Activated CD4-positive, alpha-beta T cell treated with anti-CD3 and anti-CD28 coated beads for 36 hours (primary cell): ENCODE results near the gene TRMT2A. TPM values are rescaled to one million over a fixed set of nuclear protein-coding genes. Genes with fewer than 3 reads are reported as not detected.

Source experiments
- ATAC-seq: fragments of 200-7000 bp; cut with Tn5 transposase; one replicate; pipeline ENCODE4 v1.10.0; 2021; ENCODE audit warnings: mild to moderate bottlenecking, moderate library complexity
- CTCF ChIA-PET: fragments of 350-600 bp; sonication (Branson Sonifier 250); formaldehyde crosslinking; loops from one replicate; lab custom pipeline; 2021; ENCODE audit warnings: antibody characterized with exemption; lab: Charles Lee
- POLR2A ChIA-PET: fragments of 350-600 bp; sonication (Branson Sonifier 250); formaldehyde crosslinking; loops from one replicate; lab custom pipeline; 2021; ENCODE audit warnings: antibody characterized with exemption, inconsistent platforms; lab: Charles Lee
- DNase-seq: peaks from one replicate; pipeline ENCODE4 v3.0.0-alpha.2; 2020
- H3K27ac Mint-ChIP-seq: one replicate; pipeline ENCODE4 v1.8.0; 2021; ENCODE audit warnings: mixed read lengths
- H3K27me3 Mint-ChIP-seq: one replicate; pipeline ENCODE4 v1.8.0; 2021; ENCODE audit warnings: mixed read lengths
- H3K36me3 Mint-ChIP-seq: one replicate; pipeline ENCODE4 v1.8.0; 2021; ENCODE audit warnings: low read depth, mixed read lengths
- H3K4me1 Mint-ChIP-seq: one replicate; pipeline ENCODE4 v1.8.0; 2021; ENCODE audit warnings: mixed read lengths
- H3K4me3 Mint-ChIP-seq: one replicate; pipeline ENCODE4 v1.8.0; 2021; ENCODE audit warnings: mild to moderate bottlenecking, moderate library complexity, mixed read lengths
- H3K9me3 Mint-ChIP-seq: one replicate; pipeline ENCODE4 v1.8.0; 2021; ENCODE audit warnings: low read depth, mixed read lengths
- intact Hi-C, 2 experiments: fragments of 100-400 bp; cut with DNase I in 1 of 2; cut with micrococcal nuclease in 1 of 2; formaldehyde crosslinking; loops; one replicate each; pipeline versions ENCODE4 v1.14.2 to v1.15.1; 2022 to 2024; cut with DNase I, micrococcal nuclease
- total RNA-seq, 2 experiments: library from RNA; stranded (reverse); gene quantifications; one replicate each; pipeline ENCODE4 v1.2.3, GENCODE V29; 2021

Gene TRMT2A
- total RNA-seq, 2 experiments from 2014 or later, result 84.4 to 85.9 TPM

GRCh38 chr22:20107951-20108756 is 8.9 kb downstream of the TRMT2A start:
- no peak for DNase-seq
- intact Hi-C loops, result no loop called here
- no peaks in the 10 kb centered on the region for H3K9me3 Mint-ChIP-seq
- peak overlapping the region; percentile 43 for H3K27ac Mint-ChIP-seq
- ChIA-PET POLR2A (interaction anchor here (0.5 to 1.0 kb wide), 3 partner anchors 9 to 36 kb away, joined by 3 to 4 read pairs (median 3); partner anchors contain the start of gene TRMT2A), CTCF (interaction anchor here (1.0 to 1.3 kb wide), 3 partner anchors 7 to 11 kb away, joined by 3 to 6 read pairs (median 4); no protein-coding TSS in a partner anchor)
- ATAC-seq, result no peak
- no peak overlapping the region for H3K4me3 Mint-ChIP-seq
- peaks cover 24% of the 10 kb centered on the region for H3K36me3 Mint-ChIP-seq
- no peaks in the 10 kb centered on the region for H3K27me3 Mint-ChIP-seq
- H3K4me1 Mint-ChIP-seq, result peaks cover 16% of the 10 kb centered on the region

- Mint-ChIP-seq H3K9me3 (no peaks in the 10 kb centered on the region), H3K27ac (peak overlapping the region; percentile 39), H3K4me3 (no peak overlapping the region), H3K27me3 (no peaks in the 10 kb centered on the region), H3K4me1 (peaks cover 18% of the 10 kb centered on the region), H3K36me3 (peaks cover 25% of the 10 kb centered on the region)
- CTCF ChIA-PET, result interaction anchor here (1.1 kb wide), 1 partner anchor 9 kb away, joined by 6 read pairs; no protein-coding TSS in a partner anchor
- intact Hi-C loops, result no loop called here
- no peak for ATAC-seq
- POLR2A ChIA-PET, result interaction anchor here (0.6 kb wide), 1 partner anchor 23 kb away, joined by 3 read pairs; no protein-coding TSS in a partner anchor
- no peak for DNase-seq
Measured at GRCh38 chr22:20107471-20107901, 9.5 kb downstream of the TRMT2A start.

- Mint-ChIP-seq H3K4me3 (no peak overlapping the region), H3K36me3 (peaks cover 30% of the 10 kb centered on the region), H3K9me3 (no peaks in the 10 kb centered on the region), H3K27ac (no peak overlapping the region), H3K27me3 (no peaks in the 10 kb centered on the region), H3K4me1 (peaks cover 19% of the 10 kb centered on the region)
- ChIA-PET POLR2A (no interaction called here), CTCF (no interaction called here)
- intact Hi-C loops, result no loop called here
- DNase-seq, result no peak
- ATAC-seq, result no peak
Measured at GRCh38 chr22:20106849-20107237, 10.2 kb downstream of the TRMT2A start.

- no peaks in the 10 kb centered on the region for H3K27me3 Mint-ChIP-seq
- intact Hi-C loops, result no loop called here
- ChIA-PET POLR2A (no interaction called here), CTCF (interaction anchor here (1.5 kb wide), 1 partner anchor 17 kb away, joined by 3 read pairs; no protein-coding TSS in a partner anchor)
- no peak for DNase-seq
- H3K36me3 Mint-ChIP-seq, result peaks cover 33% of the 10 kb centered on the region
- no peak overlapping the region for H3K27ac Mint-ChIP-seq
- H3K4me1 Mint-ChIP-seq, result peaks cover 20% of the 10 kb centered on the region
- ATAC-seq, result no peak
- H3K4me3 Mint-ChIP-seq, result no peak overlapping the region
- H3K9me3 Mint-ChIP-seq, result no peaks in the 10 kb centered on the region
Measured at GRCh38 chr22:20106205-20106848, 10.7 kb downstream of the TRMT2A start.

- intact Hi-C loops, result no loop called here
- Mint-ChIP-seq H3K27ac (peak overlapping the region; percentile 25), H3K27me3 (no peaks in the 10 kb centered on the region), H3K4me3 (no peak overlapping the region), H3K36me3 (peaks cover 34% of the 10 kb centered on the region), H3K4me1 (peaks cover 20% of the 10 kb centered on the region), H3K9me3 (no peaks in the 10 kb centered on the region)
- ChIA-PET POLR2A (no interaction called here), CTCF (interaction anchor here (0.6 to 1.5 kb wide), 4 partner anchors 10 to 23 kb away, joined by 3 read pairs; no protein-coding TSS in a partner anchor)
- ATAC-seq (no peak), DNase-seq (no peak)
Measured at GRCh38 chr22:20105456-20106204, 11.4 kb downstream of the TRMT2A start.

- H3K36me3 Mint-ChIP-seq, result peaks cover 49% of the 10 kb centered on the region
- CTCF ChIA-PET, result interaction anchor here (2.6 kb wide), 1 partner anchor 9 kb away, joined by 16 read pairs; no protein-coding TSS in a partner anchor
- H3K27ac Mint-ChIP-seq, result peak overlapping the region; percentile 83
- intact Hi-C loops, result loop anchor here in 1 of 2 experiments (5.0 kb wide), 1 partner anchor 65 kb away; no protein-coding TSS in a partner anchor
- no peak overlapping the region for H3K4me3 Mint-ChIP-seq
- H3K4me1 Mint-ChIP-seq, result peaks cover 49% of the 10 kb centered on the region
- DNase-seq (no peak), ATAC-seq (no peak)
- no peaks in the 10 kb centered on the region for H3K27me3 Mint-ChIP-seq
- POLR2A ChIA-PET, result interaction anchor here (2.1 kb wide), 1 partner anchor 82 kb away, joined by 5 read pairs; the partner anchor contains the start of gene TANGO2
- no peaks in the 10 kb centered on the region for H3K9me3 Mint-ChIP-seq
Measured at GRCh38 chr22:20102203-20102780, 14.7 kb downstream of the TRMT2A start.

- intact Hi-C loops, result loop anchor here (2.0 to 5.0 kb wide), 2 partner anchors 21 to 64 kb away; partner anchors contain the start of gene DGCR8 (in 1 of the 2)
- POLR2A ChIA-PET, result interaction anchor here (0.7 to 2.1 kb wide), 4 partner anchors 9 to 81 kb away, joined by 3 to 5 read pairs (median 4); partner anchors contain the start of gene TANGO2
- Mint-ChIP-seq H3K36me3 (peaks cover 50% of the 10 kb centered on the region), H3K27me3 (no peaks in the 10 kb centered on the region), H3K9me3 (no peaks in the 10 kb centered on the region), H3K4me3 (no peak overlapping the region), H3K4me1 (peaks cover 51% of the 10 kb centered on the region), H3K27ac (peak overlapping the region; percentile 84)
- CTCF ChIA-PET, result interaction anchor here (1.2 to 2.6 kb wide), 3 partner anchors 10 to 15 kb away, joined by 3 to 16 read pairs (median 5); partner anchors contain the start of gene RANBP1
- no peak for ATAC-seq
- no peak for DNase-seq
Measured at GRCh38 chr22:20101638-20102037, 15.4 kb downstream of the TRMT2A start.

- Mint-ChIP-seq H3K9me3 (peaks cover 2% of the 10 kb centered on the region), H3K4me1 (peaks cover 72% of the 10 kb centered on the region), H3K27me3 (no peaks in the 10 kb centered on the region), H3K4me3 (no peak overlapping the region), H3K36me3 (peaks cover 68% of the 10 kb centered on the region), H3K27ac (peak overlapping the region; percentile 84)
- ChIA-PET CTCF (interaction anchor here (0.7 to 1.1 kb wide), 3 partner anchors 9 to 13 kb away, joined by 3 to 6 read pairs (median 3); no protein-coding TSS in a partner anchor), POLR2A (no interaction called here)
- intact Hi-C loops, result loop anchor here in 1 of 2 experiments (5.0 kb wide), 1 partner anchor 52 kb away; no protein-coding TSS in a partner anchor
- no peak for ATAC-seq
- DNase-seq, result no peak
Measured at GRCh38 chr22:20099099-20099711, 17.8 kb downstream of the TRMT2A start.

- DNase-seq, result no peak
- Mint-ChIP-seq H3K4me1 (peaks cover 67% of the 10 kb centered on the region), H3K27me3 (no peaks in the 10 kb centered on the region), H3K4me3 (no peak overlapping the region), H3K36me3 (peaks cover 73% of the 10 kb centered on the region), H3K9me3 (peaks cover 2% of the 10 kb centered on the region), H3K27ac (peak overlapping the region; percentile 15)
- intact Hi-C loops, result loop anchor here in 1 of 2 experiments (5.0 kb wide), 1 partner anchor 49 kb away; no protein-coding TSS in a partner anchor
- ChIA-PET POLR2A (no interaction called here), CTCF (interaction anchor here (1.0 to 3.2 kb wide), 3 partner anchors 12 to 15 kb away, joined by 3 to 10 read pairs (median 4); no protein-coding TSS in a partner anchor)
- ATAC-seq, result no peak
Measured at GRCh38 chr22:20096574-20097420, 20.2 kb downstream of the TRMT2A start.
